HG03108 (cell line): Measurements from ENCODE around the gene CEACAM20.
"Not testable (repeated sequence)": the region's sequence is repeated elsewhere in the genome, so short reads cannot be mapped to it uniquely, and the experiment has no call there.

ENCODE experiments used
- ATAC-seq: cut with Tn5 transposase; IDR thresholded peaks from one replicate; pipeline ENCODE4 v1.9.1; 2021; ENCODE audit warnings: moderate library complexity; ENCODE audit not compliant: unreplicated experiment

CEACAM20 gene

GRCh38 chr19:44496711-44497110, 32.8 kb downstream of the CEACAM20 start:
- no peak for ATAC-seq

- ATAC-seq = no peak
Observed at GRCh38 chr19:44476559-44477408, 52.7 kb downstream of the CEACAM20 start.

GRCh38 chr19:44468730-44469129, 60.7 kb downstream of the CEACAM20 start:
- not testable (repeated sequence) for ATAC-seq

GRCh38 chr19:44462600-44463286, 66.7 kb downstream of the CEACAM20 start:
- not testable (repeated sequence) for ATAC-seq
